NB4 (cell line): ENCODE results near the gene LMNTD2.
A peak's percentile ranks its signal among the peaks of the same experiment; 100 is the strongest.

Source experiments
- DNase-seq: peaks from one replicate; pipeline ENCODE4 v3.0.0; 2010; ENCODE audit warnings: low read depth
- H3K4me3 ChIP-seq: one replicate; pipeline ENCODE4 v1.5.1; 2011; ENCODE audit warnings: mild to moderate bottlenecking, low read depth, low read length, moderate library complexity
- MYC ChIP-seq: IDR thresholded peaks from 2 replicates; pipeline ENCODE4 v1.6.1; 2011; ENCODE audit warnings: low read depth, low read length
- POLR2A ChIP-seq: IDR thresholded peaks from 2 replicates; pipeline ENCODE4 v1.6.1; 2011; ENCODE audit warnings: mild to moderate bottlenecking; ENCODE audit not compliant: insufficient read length; ENCODE audit errors: extremely low read depth
- TF ChIP-seq, protein P1 (sequence below): IDR thresholded peaks from 2 replicates; pipeline ENCODE4 v1.6.1; 2011; ENCODE audit warnings: low read depth, low read length
- TF ChIP-seq, protein P2 (sequence below): IDR thresholded peaks from one replicate; pipeline ENCODE4 v1.5.1; 2012; ENCODE audit warnings: low read depth, low read length

The LMNTD2 gene

DNA sequence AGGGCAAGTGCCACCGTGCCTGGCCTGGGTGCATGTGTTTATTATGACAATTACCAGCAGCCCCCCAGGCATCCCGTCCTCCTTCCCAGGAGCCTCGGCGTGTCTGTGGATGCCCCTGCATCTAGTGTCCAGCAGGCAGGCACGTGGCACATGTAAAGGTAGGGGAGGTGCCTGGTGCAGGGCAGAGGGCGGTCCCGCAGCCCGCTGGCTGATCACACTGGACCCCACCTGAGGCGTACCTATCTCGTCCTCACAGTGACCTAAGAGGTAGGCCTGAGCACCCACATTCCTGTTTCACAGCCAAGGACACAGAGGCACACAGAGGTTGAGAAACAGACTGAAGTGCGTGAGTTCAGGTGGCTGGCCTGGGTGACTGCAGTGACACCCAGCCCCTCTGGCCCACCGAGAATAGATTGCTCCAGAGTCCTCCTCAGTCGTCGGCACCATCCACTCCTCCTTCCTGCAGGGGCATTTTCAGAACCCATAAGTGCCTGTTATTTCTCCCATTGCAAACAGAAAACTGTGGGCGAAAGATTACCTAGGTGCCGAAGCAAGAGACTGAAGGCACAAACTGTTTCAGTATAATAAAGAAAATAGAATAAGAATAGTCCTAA, 12.7 kb upstream of the LMNTD2 start:
- no peak overlapping the region for H3K4me3 ChIP-seq
- TF ChIP-seq, protein P1, sequence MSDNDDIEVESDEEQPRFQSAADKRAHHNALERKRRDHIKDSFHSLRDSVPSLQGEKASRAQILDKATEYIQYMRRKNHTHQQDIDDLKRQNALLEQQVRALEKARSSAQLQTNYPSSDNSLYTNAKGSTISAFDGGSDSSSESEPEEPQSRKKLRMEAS, result no peak
- TF ChIP-seq, protein P2, sequence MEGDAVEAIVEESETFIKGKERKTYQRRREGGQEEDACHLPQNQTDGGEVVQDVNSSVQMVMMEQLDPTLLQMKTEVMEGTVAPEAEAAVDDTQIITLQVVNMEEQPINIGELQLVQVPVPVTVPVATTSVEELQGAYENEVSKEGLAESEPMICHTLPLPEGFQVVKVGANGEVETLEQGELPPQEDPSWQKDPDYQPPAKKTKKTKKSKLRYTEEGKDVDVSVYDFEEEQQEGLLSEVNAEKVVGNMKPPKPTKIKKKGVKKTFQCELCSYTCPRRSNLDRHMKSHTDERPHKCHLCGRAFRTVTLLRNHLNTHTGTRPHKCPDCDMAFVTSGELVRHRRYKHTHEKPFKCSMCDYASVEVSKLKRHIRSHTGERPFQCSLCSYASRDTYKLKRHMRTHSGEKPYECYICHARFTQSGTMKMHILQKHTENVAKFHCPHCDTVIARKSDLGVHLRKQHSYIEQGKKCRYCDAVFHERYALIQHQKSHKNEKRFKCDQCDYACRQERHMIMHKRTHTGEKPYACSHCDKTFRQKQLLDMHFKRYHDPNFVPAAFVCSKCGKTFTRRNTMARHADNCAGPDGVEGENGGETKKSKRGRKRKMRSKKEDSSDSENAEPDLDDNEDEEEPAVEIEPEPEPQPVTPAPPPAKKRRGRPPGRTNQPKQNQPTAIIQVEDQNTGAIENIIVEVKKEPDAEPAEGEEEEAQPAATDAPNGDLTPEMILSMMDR, result no peak
- no peak for TF ChIP-seq MYC
- no peak for DNase-seq

DNA sequence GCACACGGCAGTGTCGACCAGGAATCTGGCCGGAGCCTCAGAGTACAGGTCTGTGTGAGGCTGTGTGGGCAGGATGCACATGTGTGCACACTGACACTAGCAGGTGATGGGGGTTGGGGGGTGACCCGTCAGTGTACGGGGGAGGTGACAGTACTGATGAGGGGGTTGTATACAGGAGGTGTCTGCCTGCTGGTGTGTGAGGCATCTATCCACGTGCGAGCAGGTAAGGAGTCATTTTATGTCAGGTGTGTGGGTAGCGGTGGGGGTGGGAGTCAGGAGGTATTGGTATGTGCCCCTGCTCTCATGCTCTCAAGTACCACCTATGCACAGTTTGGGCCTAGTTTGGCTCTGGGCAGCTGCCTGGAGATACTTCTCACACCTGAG, 11.3 kb upstream of the LMNTD2 start:
- no peak overlapping the region for H3K4me3 ChIP-seq
- no peak for DNase-seq

DNA sequence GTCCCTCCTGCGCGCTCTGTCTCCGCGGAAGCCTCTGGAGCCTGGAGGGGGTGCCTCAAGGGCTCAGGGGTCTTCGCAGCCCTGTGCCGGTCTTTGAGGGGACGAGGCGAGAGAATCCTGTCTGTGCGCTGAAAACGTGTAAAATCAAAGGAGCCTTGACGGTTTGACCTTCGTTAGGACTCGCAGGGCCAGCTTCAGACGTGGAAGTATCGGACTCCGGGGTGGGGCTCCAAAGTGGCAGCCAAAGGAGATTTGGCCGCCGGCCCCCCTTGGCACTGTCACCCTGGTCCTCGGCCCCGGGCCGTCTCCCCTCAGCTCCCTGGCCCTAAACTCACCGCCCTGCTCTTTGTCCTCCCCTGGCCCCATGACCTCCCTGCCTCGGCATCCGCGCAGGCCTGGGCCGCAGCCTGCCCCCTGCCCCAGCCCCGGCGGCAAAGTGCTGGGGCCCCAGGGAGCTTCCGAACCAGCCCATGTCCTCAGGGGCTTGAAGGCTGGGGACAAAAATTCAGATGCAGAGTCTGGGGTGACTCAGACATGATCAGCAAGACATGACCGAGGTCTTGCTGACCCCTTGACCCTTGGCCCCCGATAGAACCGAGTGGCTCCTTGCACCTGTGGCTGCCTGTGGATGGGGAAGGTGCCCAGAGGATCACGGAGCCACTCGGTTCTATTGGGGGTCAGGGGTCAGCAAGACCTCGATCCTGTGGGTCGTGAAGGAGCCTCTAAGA, 8.8 kb upstream of the LMNTD2 start:
- TF ChIP-seq, protein P1, result no peak
- TF ChIP-seq MYC, result no peak
- TF ChIP-seq POLR2A, result no peak
- TF ChIP-seq, protein P2, result no peak
- peak overlapping the region; percentile 50 for H3K4me3 ChIP-seq
- no peak for DNase-seq

More for the DNA sequence above, 11.3 kb upstream of the LMNTD2 start:
- no peak for TF ChIP-seq MYC
- TF ChIP-seq POLR2A, result no peak
- TF ChIP-seq, protein P1, result no peak

DNA sequence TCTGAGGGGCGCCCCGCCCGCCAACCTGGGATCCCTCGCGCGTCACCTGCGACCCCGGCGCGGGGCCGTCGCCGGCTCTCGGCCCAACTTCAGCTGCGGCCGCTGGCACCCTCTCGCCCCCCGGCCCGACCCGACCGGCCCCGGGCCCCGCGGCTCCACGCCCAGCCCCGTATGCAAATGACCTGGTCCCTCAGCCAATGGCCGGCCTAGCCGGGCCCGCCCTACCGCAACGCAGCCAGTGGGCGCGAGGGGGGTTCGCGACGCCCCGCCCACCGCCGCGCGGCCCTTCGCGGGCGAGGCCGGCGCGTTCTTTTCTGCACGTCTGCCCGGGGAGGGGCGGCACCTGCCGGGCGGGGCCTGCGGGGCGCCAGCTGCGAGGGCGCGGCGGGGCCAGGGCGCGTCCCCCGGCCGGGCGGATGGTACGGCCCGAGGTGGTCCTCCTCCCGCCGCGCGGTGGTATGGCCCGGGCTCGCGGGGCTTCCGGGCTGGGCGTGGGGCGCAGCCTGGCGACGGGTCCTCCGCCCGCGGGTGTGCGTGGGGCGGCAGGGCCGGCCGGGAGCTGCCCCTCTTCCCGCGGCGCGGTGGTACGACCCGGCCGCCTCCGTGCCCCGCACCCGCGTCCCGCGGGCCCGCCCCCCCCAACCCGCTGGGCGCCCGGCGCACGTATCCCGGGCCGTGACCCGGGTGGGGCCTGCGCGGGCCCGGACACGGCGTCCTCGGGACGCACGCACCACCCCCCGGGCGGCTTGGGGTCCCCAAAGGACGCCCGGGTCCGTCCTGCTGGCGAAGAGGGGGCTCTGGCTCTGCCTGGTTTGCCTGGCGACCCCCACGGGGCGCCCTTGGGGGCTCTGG, 8.0 kb upstream of the LMNTD2 start:
- H3K4me3 ChIP-seq, result peak overlapping the region; percentile 50
- TF ChIP-seq POLR2A (no peak), MYC (peak; percentile 35; the same call in 1 of the 2 replicates)
- TF ChIP-seq, protein P2, result no peak
- TF ChIP-seq, protein P1, result no peak; the same call in 1 of the 2 replicates
- DNase-seq, result peak; percentile 94

DNA sequence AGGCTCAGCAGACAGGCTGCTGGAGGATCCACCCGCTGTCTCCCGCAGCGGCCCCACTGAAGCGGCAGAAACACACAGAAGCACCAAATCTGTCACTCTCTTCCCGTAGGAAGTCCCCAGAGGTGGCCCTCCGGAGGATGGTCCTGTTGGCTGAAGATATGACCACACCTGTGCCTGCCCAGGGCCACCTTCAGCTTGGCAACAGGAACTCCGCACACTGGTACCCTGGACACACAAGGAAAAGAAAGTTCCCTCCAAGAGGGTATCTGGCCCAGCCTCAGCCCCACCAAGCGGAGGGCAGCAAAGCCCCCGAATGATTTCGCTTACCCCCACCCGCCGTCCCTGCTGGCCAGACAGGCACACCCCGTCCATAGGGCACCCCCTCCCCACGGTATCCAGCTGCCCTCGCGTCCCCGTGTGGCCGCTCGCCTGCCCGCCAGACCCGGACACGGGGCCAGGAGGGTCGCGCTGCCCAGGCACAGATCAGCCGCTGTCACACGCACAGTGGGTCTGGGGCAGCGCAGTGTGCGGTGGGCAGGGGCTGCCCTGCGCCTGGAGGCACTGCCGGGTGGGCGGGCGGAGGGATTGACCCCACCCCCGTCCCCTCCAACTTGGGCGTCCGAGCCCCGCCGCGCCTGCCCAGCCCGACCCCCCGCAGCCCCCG, 7.2 kb upstream of the LMNTD2 start:
- TF ChIP-seq, protein P1, result no peak
- no peak for TF ChIP-seq MYC
- no peak for TF ChIP-seq POLR2A
- TF ChIP-seq, protein P2, result no peak
- no peak for DNase-seq
- H3K4me3 ChIP-seq, result peak overlapping the region; percentile 49
